ENCODE results near the gene KCNAB2.

Gene KCNAB2

DNA sequence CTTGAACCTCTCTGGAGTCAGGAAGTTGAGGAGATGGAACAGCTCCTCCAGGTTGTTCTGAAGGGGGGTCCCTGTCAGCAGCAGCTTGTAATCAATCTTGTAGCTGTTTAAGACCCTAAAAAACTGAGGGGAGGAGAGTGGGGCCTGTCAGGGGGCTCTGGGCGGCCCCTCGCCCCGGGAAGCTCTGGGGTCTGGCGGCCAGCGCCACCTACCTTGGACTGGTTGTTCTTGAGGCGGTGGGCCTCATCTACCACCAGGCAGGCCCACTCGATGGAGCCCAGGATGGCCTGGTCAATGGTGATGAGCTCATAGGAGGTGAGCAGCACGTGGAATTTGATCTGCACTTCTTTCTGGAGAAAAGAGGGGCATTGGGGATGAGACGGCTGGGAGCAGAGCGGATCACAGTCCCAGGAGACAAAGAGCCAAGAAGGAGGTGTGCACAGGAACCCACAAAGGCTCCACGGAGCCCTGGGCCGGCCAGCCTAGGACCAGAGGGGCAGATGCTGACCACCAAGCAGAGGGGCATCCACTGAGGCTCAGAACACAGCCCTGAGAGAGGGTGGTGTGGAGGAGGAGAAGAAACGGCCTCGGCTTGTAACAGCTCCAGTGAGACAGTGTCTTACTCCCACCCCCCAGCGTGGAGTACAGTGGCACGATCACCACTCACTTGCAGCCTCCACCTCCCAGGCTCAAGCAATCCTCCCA, 91.0 kb downstream of the KCNAB2 start:
- ATAC-seq (ENCODE audit: low read depth) (no peak), DNase-seq (ENCODE audit: low spot score in 2 of 2) (no peak)
- H3K4me3 Mint-ChIP-seq, result no peak overlapping the region
- no peak overlapping the region for H3K27ac Mint-ChIP-seq
- H3K9me3 Mint-ChIP-seq, result peaks cover 6% of the 10 kb centered on the region
- peaks cover 5% of the 10 kb centered on the region for H3K36me3 Mint-ChIP-seq
- H3K4me1 Mint-ChIP-seq, result no peaks in the 10 kb centered on the region
- peaks cover 8% of the 10 kb centered on the region for H3K27me3 Mint-ChIP-seq

- H3K4me1 Mint-ChIP-seq, result no peaks in the 10 kb centered on the region
- peaks cover 2% of the 10 kb centered on the region for H3K9me3 Mint-ChIP-seq
- peaks cover 6% of the 10 kb centered on the region for H3K27me3 Mint-ChIP-seq
- H3K27ac Mint-ChIP-seq, result no peak overlapping the region
- H3K36me3 Mint-ChIP-seq, result peaks cover under 1% of the 10 kb centered on the region
- no peak for DNase-seq (ENCODE audit: low spot score in 2 of 2)
- ATAC-seq (ENCODE audit: low read depth), result no peak
- H3K4me3 Mint-ChIP-seq, result no peak overlapping the region
Measured at GRCh38 chr1:6137758-6138157, 92.1 kb downstream of the KCNAB2 start.

DNA sequence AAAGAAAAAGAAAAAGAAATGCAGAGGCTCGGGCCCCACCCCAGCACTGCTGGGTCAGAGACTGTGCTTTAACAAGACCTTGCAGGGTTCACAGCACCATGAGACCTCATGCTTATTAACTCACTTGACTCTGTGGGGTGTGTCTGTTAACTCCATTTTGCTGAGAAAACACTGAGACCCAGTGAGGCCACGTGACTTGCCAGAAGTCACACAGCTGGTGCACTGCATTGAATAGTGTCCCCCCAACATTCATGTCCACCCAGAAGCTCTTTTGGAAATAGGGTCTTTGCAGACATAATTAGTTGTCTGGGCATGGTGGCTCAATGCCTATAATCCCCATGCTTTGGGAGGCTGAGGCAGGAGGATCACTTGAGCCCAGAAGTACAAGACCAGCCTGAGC, 94.7 kb downstream of the KCNAB2 start:
- DNase-seq (ENCODE audit: low spot score in 2 of 2) (no peak), ATAC-seq (ENCODE audit: low read depth) (no peak)
- no peak overlapping the region for H3K4me3 Mint-ChIP-seq
- no peaks in the 10 kb centered on the region for H3K36me3 Mint-ChIP-seq
- H3K9me3 Mint-ChIP-seq, result peaks cover 1% of the 10 kb centered on the region
- no peak overlapping the region for H3K27ac Mint-ChIP-seq
- H3K27me3 Mint-ChIP-seq, result peaks cover 4% of the 10 kb centered on the region
- no peaks in the 10 kb centered on the region for H3K4me1 Mint-ChIP-seq

GRCh38 chr1:6141592-6141991, 95.9 kb downstream of the KCNAB2 start:
- ATAC-seq (ENCODE audit: low read depth) (peak; percentile 76), DNase-seq (ENCODE audit: low spot score in 2 of 2) (no peak)
- H3K9me3 Mint-ChIP-seq, result peaks cover 1% of the 10 kb centered on the region
- peaks cover 7% of the 10 kb centered on the region for H3K27me3 Mint-ChIP-seq
- no peaks in the 10 kb centered on the region for H3K4me1 Mint-ChIP-seq
- no peak overlapping the region for H3K4me3 Mint-ChIP-seq
- H3K36me3 Mint-ChIP-seq, result no peaks in the 10 kb centered on the region
- no peak overlapping the region for H3K27ac Mint-ChIP-seq

DNA sequence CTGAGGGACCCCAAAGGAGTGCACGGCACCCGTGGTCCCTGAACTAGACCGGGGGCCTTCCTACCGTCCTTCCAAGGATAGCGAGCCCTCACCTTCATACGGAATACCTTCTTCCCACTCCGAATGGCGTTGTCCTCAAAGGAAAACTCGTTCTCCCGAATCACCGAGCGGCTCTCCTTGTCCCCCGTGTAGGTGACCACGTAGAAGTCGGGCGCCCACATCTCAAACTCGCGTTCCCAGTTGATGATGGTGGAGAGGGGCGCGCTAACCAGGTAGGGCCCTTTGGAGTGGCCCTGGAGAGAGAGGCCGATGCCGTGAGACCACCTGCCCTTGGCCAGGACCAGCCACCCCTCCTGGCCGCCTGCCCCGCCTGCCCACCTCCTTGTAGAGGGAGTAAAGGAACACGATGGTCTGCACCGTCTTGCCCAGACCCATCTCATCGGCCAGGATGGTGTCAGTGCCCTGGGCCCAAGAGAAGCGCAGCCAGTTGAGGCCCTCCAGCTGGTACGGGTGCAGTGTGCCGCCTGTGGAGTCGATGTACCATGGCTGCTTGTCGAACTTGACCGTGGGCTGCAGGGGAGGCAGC, 96.4 kb downstream of the KCNAB2 start:
- Mint-ChIP-seq H3K4me1 (no peaks in the 10 kb centered on the region), H3K27ac (no peak overlapping the region), H3K9me3 (peaks cover 1% of the 10 kb centered on the region), H3K27me3 (peaks cover 7% of the 10 kb centered on the region), H3K4me3 (no peak overlapping the region), H3K36me3 (no peaks in the 10 kb centered on the region)
- DNase-seq (ENCODE audit: low spot score in 2 of 2) (no peak), ATAC-seq (ENCODE audit: low read depth) (no peak)

GRCh38 chr1:6142734-6143133, 97.0 kb downstream of the KCNAB2 start:
- H3K27ac Mint-ChIP-seq, result no peak overlapping the region
- H3K9me3 Mint-ChIP-seq, result peaks cover 1% of the 10 kb centered on the region
- H3K4me3 Mint-ChIP-seq, result no peak overlapping the region
- H3K27me3 Mint-ChIP-seq, result peaks cover 4% of the 10 kb centered on the region
- DNase-seq (ENCODE audit: low spot score in 2 of 2) (no peak), ATAC-seq (ENCODE audit: low read depth) (no peak)
- H3K4me1 Mint-ChIP-seq, result no peaks in the 10 kb centered on the region
- H3K36me3 Mint-ChIP-seq, result no peaks in the 10 kb centered on the region

DNA sequence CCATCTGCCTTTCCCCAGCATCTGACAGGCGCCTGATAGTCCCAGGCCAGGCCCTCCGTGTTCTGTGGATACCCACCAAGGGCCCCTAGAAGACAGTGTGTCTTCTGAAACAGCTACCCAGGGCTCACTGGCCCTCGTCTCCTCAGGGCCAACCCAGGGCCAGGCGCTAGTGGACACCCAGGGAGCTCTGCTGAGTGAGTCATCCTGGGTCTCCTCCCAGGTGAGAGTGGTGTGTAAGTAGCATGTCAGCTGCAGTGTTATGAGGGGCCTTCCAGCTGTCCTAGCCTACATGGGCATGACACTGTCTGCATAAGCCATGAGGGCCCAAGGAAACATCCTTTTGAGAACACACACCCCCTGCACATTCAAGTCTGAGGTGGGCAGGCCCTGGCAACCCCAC, 97.7 kb downstream of the KCNAB2 start:
- H3K9me3 Mint-ChIP-seq, result peaks cover 1% of the 10 kb centered on the region
- no peak overlapping the region for H3K4me3 Mint-ChIP-seq
- H3K27me3 Mint-ChIP-seq, result peaks cover 7% of the 10 kb centered on the region
- H3K4me1 Mint-ChIP-seq, result peaks cover 3% of the 10 kb centered on the region
- no peak overlapping the region for H3K27ac Mint-ChIP-seq
- DNase-seq (ENCODE audit: low spot score in 2 of 2) (no peak), ATAC-seq (ENCODE audit: low read depth) (no peak)
- H3K36me3 Mint-ChIP-seq, result no peaks in the 10 kb centered on the region

DNA sequence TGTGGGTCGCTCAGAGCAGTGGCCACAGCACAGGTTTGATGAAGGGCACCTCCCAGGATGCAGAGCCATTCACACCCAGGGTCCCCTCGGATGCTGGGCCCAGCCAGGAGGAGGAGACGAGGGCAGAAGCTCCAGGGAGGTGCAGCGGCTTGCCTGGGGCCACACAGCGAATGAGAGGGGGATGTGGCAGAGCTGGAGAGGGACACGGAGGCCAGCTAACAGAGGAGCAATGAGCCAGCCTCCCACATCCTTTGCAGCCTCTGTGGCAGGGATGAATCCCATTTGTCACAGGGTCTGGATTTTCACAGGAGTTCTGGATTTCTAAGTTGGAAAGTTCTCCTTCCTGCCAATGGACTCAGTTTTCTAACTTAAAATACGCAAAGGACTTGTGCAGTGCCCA, 98.5 kb downstream of the KCNAB2 start:
- no peak overlapping the region for H3K4me3 Mint-ChIP-seq
- peaks cover 5% of the 10 kb centered on the region for H3K4me1 Mint-ChIP-seq

GRCh38 chr1:6144647-6145395, 99.1 kb downstream of the KCNAB2 start:
- ATAC-seq (ENCODE audit: low read depth) (no peak), DNase-seq (ENCODE audit: low spot score in 2 of 2) (no peak)
- no peaks in the 10 kb centered on the region for H3K36me3 Mint-ChIP-seq
- no peak overlapping the region for H3K27ac Mint-ChIP-seq
- H3K4me1 Mint-ChIP-seq, result peaks cover 5% of the 10 kb centered on the region
- H3K27me3 Mint-ChIP-seq, result peaks cover 10% of the 10 kb centered on the region
- no peak overlapping the region for H3K4me3 Mint-ChIP-seq
- peaks cover 1% of the 10 kb centered on the region for H3K9me3 Mint-ChIP-seq

More for the DNA sequence above, 98.5 kb downstream of the KCNAB2 start:
- Mint-ChIP-seq H3K27ac (no peak overlapping the region), H3K27me3 (peaks cover 10% of the 10 kb centered on the region), H3K36me3 (no peaks in the 10 kb centered on the region), H3K9me3 (peaks cover 1% of the 10 kb centered on the region)
- DNase-seq (ENCODE audit: low spot score in 2 of 2) (no peak), ATAC-seq (ENCODE audit: low read depth) (no peak)

GRCh38 chr1:6145396-6145750, 99.7 kb downstream of the KCNAB2 start:
- ATAC-seq (ENCODE audit: low read depth) (no peak), DNase-seq (ENCODE audit: low spot score in 2 of 2) (no peak)
- Mint-ChIP-seq H3K27ac (no peak overlapping the region), H3K36me3 (no peaks in the 10 kb centered on the region), H3K9me3 (peaks cover 1% of the 10 kb centered on the region), H3K4me3 (no peak overlapping the region), H3K27me3 (peaks cover 10% of the 10 kb centered on the region), H3K4me1 (peaks cover 5% of the 10 kb centered on the region)

DNA sequence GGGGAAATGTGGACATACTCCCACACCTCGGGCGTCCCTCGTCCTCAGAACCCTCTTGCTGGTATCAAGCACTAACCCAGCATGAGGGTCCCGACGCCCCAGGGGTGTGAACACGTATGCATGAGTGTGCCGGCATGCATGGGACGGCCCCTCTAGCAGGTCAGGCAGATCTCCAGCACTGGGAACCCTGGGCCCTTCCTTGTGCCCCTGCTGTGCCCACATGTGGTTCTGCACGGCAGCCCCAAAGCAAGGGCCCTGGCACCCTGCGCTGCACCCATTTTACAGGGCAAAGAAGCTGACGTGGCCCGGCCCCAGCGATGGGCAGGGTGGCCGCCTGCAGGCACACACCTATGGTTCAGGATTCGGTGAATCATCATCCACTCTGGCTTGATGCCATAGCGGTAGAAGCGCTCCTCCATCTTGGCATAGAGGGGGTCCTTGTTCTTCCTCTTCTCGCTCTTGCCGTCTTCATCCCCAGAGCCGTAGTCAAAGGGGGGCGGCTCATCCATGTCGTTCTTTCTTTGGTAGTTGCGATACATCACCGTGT, 100.2 kb downstream of the KCNAB2 start:
- ATAC-seq (ENCODE audit: low read depth) (no peak), DNase-seq (ENCODE audit: low spot score in 2 of 2) (no peak)
- peaks cover 1% of the 10 kb centered on the region for H3K9me3 Mint-ChIP-seq
- no peak overlapping the region for H3K27ac Mint-ChIP-seq
- peaks cover 5% of the 10 kb centered on the region for H3K4me1 Mint-ChIP-seq
- H3K36me3 Mint-ChIP-seq, result no peaks in the 10 kb centered on the region
- H3K4me3 Mint-ChIP-seq, result no peak overlapping the region
- H3K27me3 Mint-ChIP-seq, result peaks cover 10% of the 10 kb centered on the region

DNA sequence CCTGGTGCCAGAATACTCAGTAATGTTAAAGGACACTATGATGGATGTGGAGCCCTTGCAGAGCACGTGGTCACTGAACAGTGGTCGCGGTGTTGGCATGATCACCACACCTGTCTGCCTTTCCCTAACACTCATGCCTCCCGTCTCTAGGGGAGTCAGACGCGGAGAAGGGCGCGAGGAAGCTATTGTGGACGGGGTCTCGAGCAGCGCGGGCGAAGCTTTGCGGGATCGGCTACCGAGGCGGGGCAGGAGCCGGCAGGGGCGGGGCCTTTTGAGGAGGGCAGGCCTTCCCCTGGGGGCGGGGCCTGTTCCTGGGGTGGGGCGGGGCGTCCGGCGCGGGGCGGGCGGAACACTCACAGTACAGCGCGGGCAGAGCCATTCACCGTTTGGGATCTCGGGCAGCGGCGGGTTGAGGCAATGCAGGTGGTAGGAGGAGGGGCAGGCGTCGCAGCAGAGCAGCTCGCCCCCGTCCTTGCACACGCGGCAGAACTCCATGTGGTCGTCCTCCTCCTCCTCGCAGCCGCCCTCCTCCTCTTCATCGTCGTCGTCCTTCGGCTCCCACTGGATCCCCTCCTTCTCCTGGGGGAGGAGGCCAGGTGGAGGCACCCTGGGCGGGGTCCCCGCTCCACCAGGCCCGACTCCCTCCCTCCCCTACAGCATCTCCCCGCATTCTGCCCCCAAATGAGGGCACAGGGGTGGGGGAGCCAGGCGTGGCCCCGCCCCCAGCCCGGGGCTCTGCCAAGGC, 103.0 kb downstream of the KCNAB2 start:
- DNase-seq (ENCODE audit: low spot score in 2 of 2), result no peak
- Mint-ChIP-seq H3K4me1 (peaks cover 5% of the 10 kb centered on the region), H3K9me3 (no peaks in the 10 kb centered on the region), H3K4me3 (peak overlapping the region; percentile 52), H3K36me3 (no peaks in the 10 kb centered on the region), H3K27me3 (peaks cover 10% of the 10 kb centered on the region), H3K27ac (no peak overlapping the region)
- ATAC-seq (ENCODE audit: low read depth), result peak; percentile 63

GRCh38 chr1:6149597-6149996, 103.9 kb downstream of the KCNAB2 start:
- Mint-ChIP-seq H3K27me3 (peaks cover 10% of the 10 kb centered on the region), H3K4me1 (peaks cover 5% of the 10 kb centered on the region), H3K27ac (no peak overlapping the region), H3K4me3 (no peak overlapping the region), H3K36me3 (no peaks in the 10 kb centered on the region), H3K9me3 (no peaks in the 10 kb centered on the region)
- ATAC-seq (ENCODE audit: low read depth) (no peak), DNase-seq (ENCODE audit: low spot score in 2 of 2) (no peak)
